Bronchial epithelial cell (primary cell): Measurements from ENCODE around the gene FRS2. TPM values are rescaled to one million over a fixed set of nuclear protein-coding genes. Genes with fewer than 3 reads are reported as not detected.

Experiments
- DNase-seq: peaks from one replicate; pipeline ENCODE4 v3.0.0-alpha.2; 2010; ENCODE audit warnings: low read depth
- FAIRE-seq: peaks from 2 replicates; lab custom pipeline; 2011; peaks lifted over from hg19 to GRCh38; lab: Jason Lieb, UNC
- H3K27me3 ChIP-seq: 2 replicates; pipeline ENCODE4 v1.5.1; 2011; ENCODE audit warnings: low read length; ENCODE audit not compliant: control insufficient read depth, insufficient read depth
- H3K36me3 ChIP-seq: 2 replicates; pipeline ENCODE4 v1.5.1; 2011; ENCODE audit warnings: low read length; ENCODE audit not compliant: control insufficient read depth, insufficient read depth
- H3K4me3 ChIP-seq: 2 replicates; pipeline ENCODE4 v1.5.1; 2011; ENCODE audit warnings: mild to moderate bottlenecking, low read depth, low read length, control low read depth
- CTCF ChIP-seq: IDR thresholded peaks from 2 replicates; pipeline ENCODE4 v1.5.1; 2011; ENCODE audit warnings: mild to moderate bottlenecking, moderate library complexity, low read length, control low read depth, inconsistent platforms; ENCODE audit not compliant: insufficient read depth, severe bottlenecking
- total RNA-seq: library from RNA; depleted of rRNA; stranded (reverse); fragments of >200 nt; gene quantifications from 2 replicates; pipeline ENCODE4 v1.2.1, GENCODE V29; 2014

FRS2 gene
- total RNA-seq, 1 donor from 2014 or later: 27.1 TPM

GRCh38 chr12:69437073-69437472 lies 33.1 kb upstream of the FRS2 start:
- TF ChIP-seq CTCF: no peak
- no peak for DNase-seq
- H3K4me3 ChIP-seq: no peak overlapping the region
- no peaks in the 10 kb centered on the region for H3K36me3 ChIP-seq
- FAIRE-seq: no peak
- H3K27me3 ChIP-seq: no peaks in the 10 kb centered on the region

GRCh38 chr12:69438539-69438938 lies 31.6 kb upstream of the FRS2 start:
- no peak for TF ChIP-seq CTCF
- DNase-seq (no peak), FAIRE-seq (no peak)

GRCh38 chr12:69440016-69440415 lies 30.2 kb upstream of the FRS2 start:
- FAIRE-seq (no peak), DNase-seq (peak; percentile 53)
- Histone ChIP-seq H3K4me3 (no peak overlapping the region), H3K27me3 (no peaks in the 10 kb centered on the region), H3K36me3 (no peaks in the 10 kb centered on the region)
- no peak for TF ChIP-seq CTCF

More at GRCh38 chr12:69438539-69438938, 31.6 kb upstream of the FRS2 start:
- Histone ChIP-seq H3K36me3 (no peaks in the 10 kb centered on the region), H3K4me3 (no peak overlapping the region), H3K27me3 (no peaks in the 10 kb centered on the region)

GRCh38 chr12:69440886-69441285 lies 29.3 kb upstream of the FRS2 start:
- FAIRE-seq (no peak), DNase-seq (no peak)
- H3K27me3 ChIP-seq: no peaks in the 10 kb centered on the region
- TF ChIP-seq CTCF: no peak
- H3K4me3 ChIP-seq: no peak overlapping the region
- no peaks in the 10 kb centered on the region for H3K36me3 ChIP-seq

- Histone ChIP-seq H3K27me3 (no peaks in the 10 kb centered on the region), H3K4me3 (no peak overlapping the region), H3K36me3 (no peaks in the 10 kb centered on the region)
- peak; percentile 93 for DNase-seq
- TF ChIP-seq CTCF: no peak
- peak; percentile 82 for FAIRE-seq
Measured at GRCh38 chr12:69442894-69443293, 27.3 kb upstream of the FRS2 start.

- no peak for TF ChIP-seq CTCF
- no peaks in the 10 kb centered on the region for H3K27me3 ChIP-seq
- FAIRE-seq (no peak), DNase-seq (peak; percentile 83)
- no peak overlapping the region for H3K4me3 ChIP-seq
- no peaks in the 10 kb centered on the region for H3K36me3 ChIP-seq
Measured at GRCh38 chr12:69443916-69444315, 26.3 kb upstream of the FRS2 start.
